Measurements from ENCODE around the gene PHTF2. TPM values are rescaled to one million over a fixed set of nuclear protein-coding genes. Genes with fewer than 3 reads are reported as not detected.

The PHTF2 gene
- total RNA-seq: 10 to 100 TPM; 14.5 to 28.6 (median 24.1) TPM

DNA sequence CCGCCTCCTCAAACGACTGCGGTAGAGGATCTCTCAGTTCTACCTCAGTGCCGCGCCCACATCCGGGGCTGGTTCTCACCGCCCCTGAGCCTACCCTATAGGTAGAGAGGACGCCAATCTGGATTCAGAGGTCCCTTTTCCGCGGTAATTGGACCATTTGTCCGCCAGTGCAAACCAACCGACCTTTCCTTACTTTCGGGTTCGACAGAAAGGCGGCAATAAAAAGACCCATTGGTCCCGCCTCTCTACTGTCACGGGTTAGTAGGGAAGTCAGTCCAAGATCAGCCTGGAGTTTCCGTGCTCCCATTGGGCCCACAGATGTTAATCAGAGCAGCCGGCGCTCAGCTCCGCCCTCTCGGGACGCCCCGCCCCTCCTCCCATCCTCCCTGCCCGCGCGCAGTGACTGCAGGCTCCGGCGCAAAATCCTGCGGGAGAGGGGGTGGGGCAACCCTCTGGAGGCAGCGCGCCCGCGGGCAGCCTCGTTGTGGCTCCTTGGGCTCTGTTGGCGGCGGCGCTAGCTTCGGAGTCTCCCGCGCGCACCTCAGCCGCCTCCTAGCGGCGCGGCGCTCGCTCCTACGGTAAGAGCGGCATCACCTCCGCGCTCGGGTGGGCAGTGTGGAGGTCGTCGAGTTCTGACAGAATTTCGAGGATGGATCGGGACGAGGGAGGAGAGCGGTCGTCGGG is at the start of gene PHTF2, which contains the start of gene TMEM60:
TSS of gene PHTF2 (plus strand) at position 380 of the 684 bp plus-strand sequence.
TSS of gene TMEM60 (minus strand) at position 41 of the 684 bp plus-strand sequence. CDS start 4,061 bp downstream, outside the sequence.
- 0 to 1% methylated on average over 9 to 51 of the region's 61 CpGs for WGBS, 2 donors (ENCODE audit: low coverage in 1 of 2)

GRCh38 chr7:77752016-77752415 is 46.6 kb upstream of the PHTF2 start:
- no peak for DNase-seq
- H3K27me3 ChIP-seq: no peaks in the 10 kb centered on the region
- intact Hi-C loops (cut with DNase I; ENCODE audit: low total_unique reads): no loop called here
- in situ Hi-C loops (cut with MboI; ENCODE audit: low pct_ligation_motif_present in 1 of 4, low pct_unique_long_range_greater_than_20kb in 1 of 4, low sequenced_read_pairs in 3 of 4): loop anchor here in 3 of 4 donors (10.0 kb wide), 2 partner anchors 87 to 97 kb away; no protein-coding TSS in a partner anchor
- TF ChIP-seq, protein P1, sequence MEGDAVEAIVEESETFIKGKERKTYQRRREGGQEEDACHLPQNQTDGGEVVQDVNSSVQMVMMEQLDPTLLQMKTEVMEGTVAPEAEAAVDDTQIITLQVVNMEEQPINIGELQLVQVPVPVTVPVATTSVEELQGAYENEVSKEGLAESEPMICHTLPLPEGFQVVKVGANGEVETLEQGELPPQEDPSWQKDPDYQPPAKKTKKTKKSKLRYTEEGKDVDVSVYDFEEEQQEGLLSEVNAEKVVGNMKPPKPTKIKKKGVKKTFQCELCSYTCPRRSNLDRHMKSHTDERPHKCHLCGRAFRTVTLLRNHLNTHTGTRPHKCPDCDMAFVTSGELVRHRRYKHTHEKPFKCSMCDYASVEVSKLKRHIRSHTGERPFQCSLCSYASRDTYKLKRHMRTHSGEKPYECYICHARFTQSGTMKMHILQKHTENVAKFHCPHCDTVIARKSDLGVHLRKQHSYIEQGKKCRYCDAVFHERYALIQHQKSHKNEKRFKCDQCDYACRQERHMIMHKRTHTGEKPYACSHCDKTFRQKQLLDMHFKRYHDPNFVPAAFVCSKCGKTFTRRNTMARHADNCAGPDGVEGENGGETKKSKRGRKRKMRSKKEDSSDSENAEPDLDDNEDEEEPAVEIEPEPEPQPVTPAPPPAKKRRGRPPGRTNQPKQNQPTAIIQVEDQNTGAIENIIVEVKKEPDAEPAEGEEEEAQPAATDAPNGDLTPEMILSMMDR (IDR thresholded peaks at IDR 0.05): no peak
- TF ChIP-seq POLR2A (IDR thresholded peaks at IDR 0.05) (no peak), POLR2AphosphoS5 (IDR thresholded peaks at IDR 0.05) (no peak), EP300 (IDR thresholded peaks at IDR 0.05; ENCODE audit: low read depth) (no peak)
- no peaks in the 10 kb centered on the region for H3K9me3 ChIP-seq
- no peak overlapping the region for H3K4me3 ChIP-seq
- WGBS, 2 donors (ENCODE audit: low coverage in 1 of 2): 72 to 83% methylated on average over 1 to 2 of the region's 2 CpGs
- H3K27ac ChIP-seq: no peak overlapping the region
- H3K4me1 ChIP-seq: peaks cover 0 to 9% (median 8%) of the 10 kb centered on the region in 4 donors
- H3K36me3 ChIP-seq: no peaks in the 10 kb centered on the region

More for the DNA sequence above, at the start of gene PHTF2, which contains the start of gene TMEM60:
- Histone ChIP-seq H3K36me3 (no peaks in the 10 kb centered on the region), H3K27me3 (no peaks in the 10 kb centered on the region), H3K4me1 (peaks cover 0 to 61% (median 39%) of the 10 kb centered on the region in 4 donors), H3K4me3 (peak within 1 kb of the TSS; percentile 72 to 98 (median 88)), H3K27ac (peak within 1 kb of the TSS; percentile 89 to 96 (median 92)), H3K9me3 (no peaks in the 10 kb centered on the region)
- in situ Hi-C loops (cut with MboI; ENCODE audit: low pct_ligation_motif_present in 1 of 4, low pct_unique_long_range_greater_than_20kb in 1 of 4, low sequenced_read_pairs in 3 of 4) (no loop called here), intact Hi-C loops (cut with DNase I; ENCODE audit: low total_unique reads) (no loop called here)
- peak; percentile 99 for DNase-seq
- TF ChIP-seq POLR2A (IDR thresholded peaks at IDR 0.05) (peak; percentile 84), EP300 (IDR thresholded peaks at IDR 0.05; ENCODE audit: low read depth) (peak; percentile 18), POLR2AphosphoS5 (IDR thresholded peaks at IDR 0.05) (peak; percentile 91 to 96 (median 93))
- TF ChIP-seq, protein P1 (IDR thresholded peaks at IDR 0.05): peak; percentile 41 to 77 (median 49)

DNA sequence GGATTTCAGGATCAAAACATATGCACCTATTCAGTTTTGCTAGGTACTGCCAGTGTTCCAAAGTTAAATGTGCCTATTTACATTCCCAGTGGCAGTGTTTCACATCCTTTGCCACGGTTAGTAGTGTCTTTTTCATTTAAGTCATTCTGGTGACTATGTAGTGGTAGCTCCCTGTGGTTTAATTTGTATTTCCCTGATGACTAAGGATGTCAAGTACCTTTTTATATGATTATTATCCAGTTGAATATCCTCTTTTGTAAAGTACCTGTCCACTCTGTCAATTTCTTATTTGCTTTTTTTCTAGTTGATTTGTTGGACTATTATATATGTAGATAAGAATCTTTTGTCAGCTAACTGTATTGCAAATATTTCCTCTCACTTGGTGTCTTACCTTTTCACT is 45.4 kb upstream of the PHTF2 start:
- TF ChIP-seq, protein P1 (IDR thresholded peaks at IDR 0.05): no peak
- no peak for TF ChIP-seq POLR2AphosphoS5 (IDR thresholded peaks at IDR 0.05)
- no peak for TF ChIP-seq EP300 (IDR thresholded peaks at IDR 0.05; ENCODE audit: low read depth)
- no peak for TF ChIP-seq POLR2A (IDR thresholded peaks at IDR 0.05)
- H3K4me3 ChIP-seq: no peak overlapping the region
- no peak for DNase-seq
- in situ Hi-C loops (cut with MboI; ENCODE audit: low pct_ligation_motif_present in 1 of 4, low pct_unique_long_range_greater_than_20kb in 1 of 4, low sequenced_read_pairs in 3 of 4): loop anchor here in 3 of 4 donors (10.0 kb wide), 2 partner anchors 88 to 98 kb away; no protein-coding TSS in a partner anchor
- intact Hi-C loops (cut with DNase I; ENCODE audit: low total_unique reads): no loop called here
- H3K9me3 ChIP-seq: no peaks in the 10 kb centered on the region
- 45 to 75% methylated on average over 1 of the region's 1 CpG for WGBS, 2 donors (ENCODE audit: low coverage in 1 of 2)
- H3K27ac ChIP-seq: no peak overlapping the region
- no peaks in the 10 kb centered on the region for H3K27me3 ChIP-seq
- H3K4me1 ChIP-seq: peaks cover 0 to 13% (median 8%) of the 10 kb centered on the region in 4 donors
- no peaks in the 10 kb centered on the region for H3K36me3 ChIP-seq

DNA sequence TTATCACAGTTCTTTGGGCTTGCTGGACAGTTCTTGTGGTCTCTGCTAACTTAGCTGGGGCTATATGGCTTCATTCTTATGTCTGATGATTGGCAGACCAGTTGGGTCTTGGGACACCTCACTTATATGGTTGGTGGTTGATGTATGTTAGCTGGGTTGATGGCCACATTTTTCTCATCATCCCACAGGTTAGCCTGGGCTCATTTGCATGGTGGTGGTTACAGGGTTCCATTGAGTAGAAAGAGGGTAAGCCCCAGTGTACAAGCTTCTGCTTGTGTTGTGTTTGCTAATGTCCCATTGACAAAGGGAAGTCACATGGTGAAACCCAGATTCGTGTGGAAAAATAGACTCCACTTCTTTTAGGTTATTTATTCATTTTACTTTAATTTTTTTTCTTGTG is 41.0 kb upstream of the PHTF2 start:
- DNase-seq: no peak
- Histone ChIP-seq H3K36me3 (no peaks in the 10 kb centered on the region), H3K27ac (no peak overlapping the region), H3K27me3 (no peaks in the 10 kb centered on the region), H3K4me3 (no peak overlapping the region), H3K9me3 (no peaks in the 10 kb centered on the region), H3K4me1 (peaks cover 1 to 44% (median 18%) of the 10 kb centered on the region in 4 donors)
- in situ Hi-C loops (cut with MboI; ENCODE audit: low pct_ligation_motif_present in 1 of 4, low pct_unique_long_range_greater_than_20kb in 1 of 4, low sequenced_read_pairs in 3 of 4) (loop anchor here (5.0 to 10.0 kb wide), 3 partner anchors 93 to 103 kb away; no protein-coding TSS in a partner anchor), intact Hi-C loops (cut with DNase I; ENCODE audit: low total_unique reads) (loop anchor here (5.0 kb wide), 1 partner anchor 100 kb away; no protein-coding TSS in a partner anchor)
- no peak for TF ChIP-seq POLR2A (IDR thresholded peaks at IDR 0.05)
- TF ChIP-seq POLR2AphosphoS5 (IDR thresholded peaks at IDR 0.05): no peak
- TF ChIP-seq EP300 (IDR thresholded peaks at IDR 0.05; ENCODE audit: low read depth): no peak
- TF ChIP-seq, protein P1 (IDR thresholded peaks at IDR 0.05): no peak
- 26 to 33% methylated on average over 1 of the region's 1 CpG for WGBS, 2 donors (ENCODE audit: low coverage in 1 of 2)

Data from transverse colon (tissue), 4 donors.